Colon (tissue), 2 donors: ENCODE results near the gene KRTCAP2.

Experiments
- FAIRE-seq: peaks from 2 replicates; lab custom pipeline; 2012; peaks lifted over from hg19 to GRCh38; lab: Jason Lieb, UNC
- donor health status: control.
- donor health status: control.

The KRTCAP2 gene

DNA sequence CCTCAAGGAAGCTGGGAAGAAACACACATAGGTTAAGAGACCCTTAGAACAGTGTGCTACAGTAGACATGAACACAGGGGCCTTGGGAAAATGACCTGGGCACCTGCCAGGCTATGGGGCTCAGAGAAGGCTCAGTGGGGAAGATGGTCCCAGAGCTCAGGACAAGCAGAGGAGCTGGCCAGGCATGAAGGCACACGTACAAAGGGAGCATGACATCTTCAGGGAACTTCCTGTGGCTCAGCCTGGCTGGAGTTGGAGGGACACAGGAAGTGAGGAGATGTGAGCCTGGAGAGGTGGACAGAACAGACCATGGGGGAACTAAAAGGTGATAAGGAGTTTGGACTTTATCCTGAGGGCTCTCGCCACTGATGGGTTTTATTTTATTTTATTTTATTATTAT is 41.2 kb downstream of the KRTCAP2 start:
- no peak for FAIRE-seq

GRCh38 chr1:155131285-155131684 is 41.8 kb downstream of the KRTCAP2 start:
- FAIRE-seq: no peak

GRCh38 chr1:155130272-155131006 is 42.7 kb downstream of the KRTCAP2 start:
- FAIRE-seq: no peak

DNA sequence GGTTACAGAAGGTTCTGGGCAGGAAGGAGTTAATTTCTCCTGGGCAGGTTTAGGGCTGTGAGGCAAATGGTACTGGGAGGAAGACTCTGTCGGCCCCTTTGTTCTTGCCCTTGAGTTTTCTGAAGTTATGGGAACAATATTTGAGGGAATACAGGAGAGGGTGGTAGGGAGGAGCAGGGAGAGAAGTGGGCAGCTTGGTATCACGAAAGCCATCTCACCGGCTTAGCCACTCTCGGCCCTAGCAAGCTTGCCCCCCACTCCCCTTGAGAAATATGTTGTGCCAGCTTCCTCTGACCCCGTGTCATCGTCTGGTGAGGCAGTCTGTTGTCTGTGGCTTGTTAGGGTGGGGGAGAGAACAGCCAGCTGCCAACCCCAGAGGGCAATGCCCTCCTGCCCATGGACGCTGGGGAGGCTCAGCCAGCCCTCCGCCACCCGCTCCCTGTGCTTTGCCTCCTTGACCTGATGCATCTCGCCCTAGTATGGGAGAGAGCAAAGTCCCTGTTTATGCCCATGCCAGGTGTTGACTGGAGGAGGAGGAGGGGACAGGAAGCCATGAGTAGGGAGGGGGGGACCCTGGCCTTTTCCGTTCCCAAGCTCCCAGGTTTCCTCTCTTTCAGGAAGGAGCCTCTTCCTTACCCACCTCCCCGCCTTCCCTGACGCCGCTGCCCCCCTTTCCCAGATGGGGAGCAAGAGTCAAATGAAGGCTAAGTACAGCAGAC is 44.2 kb downstream of the KRTCAP2 start:
- no peak for FAIRE-seq

GRCh38 chr1:155127967-155128754 is 44.9 kb downstream of the KRTCAP2 start:
- FAIRE-seq: no peak

DNA sequence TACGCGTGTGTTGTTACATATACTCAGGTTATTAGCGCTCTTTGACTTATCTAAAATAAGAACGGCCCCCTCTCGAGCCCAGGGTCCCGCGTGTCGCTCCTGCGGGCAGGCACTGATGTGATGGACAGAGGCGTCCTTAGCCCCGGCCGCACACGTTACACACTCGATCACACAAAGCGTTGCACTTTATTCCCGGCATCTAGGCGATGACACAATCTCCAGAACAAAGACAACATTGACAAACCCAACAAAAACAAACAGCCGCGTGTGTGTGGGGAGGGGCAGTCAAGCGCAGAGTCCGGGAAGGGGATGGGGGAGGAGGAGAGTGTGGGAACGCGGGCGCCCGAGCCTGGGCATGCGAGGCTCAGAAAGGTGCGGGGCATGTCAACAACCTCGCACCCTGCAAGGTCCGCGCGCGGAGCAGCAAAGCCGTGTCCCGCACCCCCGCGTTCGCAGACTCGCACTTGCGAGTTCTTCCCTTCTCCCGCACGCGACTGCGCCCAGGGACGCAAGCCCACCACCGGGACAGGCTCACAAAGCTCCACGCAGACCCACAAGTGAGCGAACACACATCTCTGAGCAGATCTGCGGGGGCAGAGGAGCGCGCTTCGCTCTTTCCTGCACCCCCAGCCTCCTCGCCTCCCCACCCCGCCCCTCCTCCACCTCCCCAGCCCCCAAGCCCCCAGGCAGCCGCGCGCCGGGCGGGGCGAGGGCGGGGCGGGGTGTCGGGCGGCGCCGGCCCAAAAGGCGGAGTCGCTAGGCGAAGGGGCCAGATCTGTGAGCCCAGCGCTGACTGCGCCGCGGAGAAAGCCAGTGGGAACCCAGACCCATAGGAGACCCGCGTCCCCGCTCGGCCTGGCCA is 45.8 kb downstream of the KRTCAP2 start, which contains the start of gene EFNA1:
Gene EFNA1, plus strand, starts transcription at position 772 of the 862 bp plus-strand sequence. CDS start 102 bp downstream, outside the sequence.
- no peak for FAIRE-seq

DNA sequence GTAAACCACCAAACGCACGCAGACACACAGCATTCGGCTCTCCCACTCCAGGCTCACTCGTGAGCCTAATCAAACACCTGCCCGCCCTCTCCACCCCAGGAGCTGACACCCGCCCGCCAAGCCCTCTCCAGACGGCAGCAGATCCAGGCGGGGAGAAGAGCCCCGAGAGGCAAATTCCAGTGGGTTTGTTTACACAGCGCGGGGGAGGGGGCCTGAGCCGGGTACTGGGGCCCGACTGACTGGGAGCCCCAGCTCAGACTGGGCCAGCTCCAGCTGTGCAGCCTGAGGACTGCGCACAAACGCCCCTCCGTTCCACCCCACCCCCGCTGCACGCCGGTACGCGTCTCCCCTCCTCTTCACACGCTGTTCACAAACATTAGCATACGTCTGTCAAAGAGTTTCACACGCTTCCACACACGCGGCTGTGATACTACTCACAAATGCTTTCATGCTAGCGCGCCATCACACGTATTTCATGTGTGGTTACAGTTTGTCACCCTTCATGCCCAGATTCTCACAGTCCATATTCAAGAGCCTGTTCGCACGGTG is 46.5 kb downstream of the KRTCAP2 start:
- no peak for FAIRE-seq

DNA sequence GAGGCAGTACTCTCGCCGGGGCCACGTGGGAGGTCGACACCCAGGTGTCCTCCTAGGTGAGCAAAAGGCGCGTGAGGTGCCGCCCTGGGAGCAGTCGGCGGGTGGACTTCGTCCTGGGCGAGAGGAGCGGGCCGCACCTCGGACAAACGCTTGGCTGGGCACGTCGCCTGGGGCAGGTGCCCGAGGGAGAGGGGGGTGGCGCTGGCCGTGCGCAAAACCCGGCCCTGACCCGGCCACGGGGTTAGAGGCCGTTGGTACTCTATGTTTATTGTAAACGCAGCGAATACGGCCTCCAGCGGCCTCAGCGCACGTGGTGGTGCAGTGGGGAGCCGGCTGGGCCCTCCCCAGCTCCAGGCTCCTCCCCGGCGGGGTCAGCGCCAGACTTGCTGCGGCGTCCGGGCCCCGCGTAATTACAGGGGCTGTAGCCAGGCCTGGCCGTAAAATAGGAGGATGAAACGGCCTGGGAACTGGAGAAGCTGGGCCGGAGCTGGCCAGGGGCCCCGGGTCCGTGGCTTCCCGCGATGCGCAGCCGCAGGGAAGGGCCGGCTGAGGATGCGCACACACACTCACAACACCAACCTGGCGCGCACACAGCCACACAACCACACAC is 47.1 kb downstream of the KRTCAP2 start:
- FAIRE-seq: no peak

DNA sequence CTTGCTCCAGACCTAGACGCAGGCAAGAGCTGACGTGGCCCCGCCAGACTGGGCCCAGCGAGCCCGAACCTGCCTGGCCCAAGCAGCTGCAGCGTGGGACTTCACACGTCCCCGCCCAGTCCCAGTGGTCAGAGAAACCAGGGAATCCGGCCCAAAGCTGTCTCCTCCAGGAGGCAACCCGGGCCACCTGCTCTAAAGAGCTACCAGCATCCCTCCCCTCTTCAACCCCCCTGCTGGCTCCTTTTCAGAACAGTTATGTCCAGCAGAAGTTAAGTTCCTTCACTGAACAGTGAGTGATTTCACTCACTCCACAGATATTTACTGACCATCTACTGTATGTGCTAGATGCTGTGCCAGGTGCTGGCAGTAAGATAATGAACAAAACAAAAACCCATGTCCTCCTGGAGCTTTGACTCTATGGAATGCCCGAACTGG is 47.6 kb downstream of the KRTCAP2 start:
- FAIRE-seq: no peak

GRCh38 chr1:155124503-155125463 is 48.3 kb downstream of the KRTCAP2 start:
- no peak for FAIRE-seq

DNA sequence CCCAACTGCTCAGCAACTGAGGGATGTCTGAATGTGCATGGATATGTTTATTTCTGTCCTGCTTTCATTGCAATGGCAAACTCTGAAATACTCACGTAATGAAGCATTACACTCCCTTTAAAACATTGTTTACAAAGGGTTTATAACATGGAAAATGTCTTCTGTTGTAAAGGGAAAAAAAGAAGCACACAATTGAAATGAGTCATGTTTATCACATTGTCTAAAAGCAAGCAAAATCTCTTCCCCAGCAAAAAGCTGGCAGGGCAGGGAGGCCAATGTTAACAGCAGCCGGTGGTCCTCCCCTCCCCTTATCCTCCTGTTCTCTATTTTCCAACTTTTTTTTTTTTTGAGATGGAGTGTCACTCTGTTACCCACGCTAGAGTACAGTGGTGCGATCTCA is 49.3 kb downstream of the KRTCAP2 start:
- no peak for FAIRE-seq

- no peak for FAIRE-seq
These were observed 50.8 kb downstream of the KRTCAP2 start for GRCh38 chr1:155122308-155122707.

- FAIRE-seq: no peak
These were observed 51.9 kb downstream of the KRTCAP2 start for GRCh38 chr1:155121249-155121648.

GRCh38 chr1:155120253-155120652 is 52.9 kb downstream of the KRTCAP2 start:
- FAIRE-seq: no peak
